ENCODE measurements around the gene HPN. TPM values are rescaled to one million over a fixed set of nuclear protein-coding genes. Genes with fewer than 3 reads are reported as not detected.
"Not testable (repeated sequence)": the region's sequence is repeated elsewhere in the genome, so short reads cannot be mapped to it uniquely, and the experiment has no call there.

The HPN gene
- total RNA-seq, 1 experiment from 2014 or later = 10.6 TPM

GRCh38 chr19:35049456-35049855, 7.9 kb downstream of the HPN start:
- H3K4me2 ChIP-seq (ENCODE audit: insufficient read depth, insufficient read length, low read length) = no peak overlapping the region
- H3K14ac ChIP-seq (ENCODE audit: insufficient read depth, low read length) = no peak overlapping the region
- H2AFZ ChIP-seq (ENCODE audit: low read length) = no peak overlapping the region
- H2BK5ac ChIP-seq (ENCODE audit: insufficient read length, low read length) = no peak overlapping the region
- no peak overlapping the region for H3K9ac ChIP-seq (ENCODE audit: extremely low read depth, insufficient read length, low read length)
- H2BK120ac ChIP-seq (ENCODE audit: low read depth, low read length, poor library complexity, severe bottlenecking) = no peak overlapping the region
- peaks cover 4 to 15% (median 10%) of the 10 kb centered on the region in 3 experiments; a peak in 4 of 7 replicates for H3K36me3 Mint-ChIP-seq (ENCODE audit: insufficient read depth in 1 of 3, low read depth in 3 of 3)
- H3K4me3 Mint-ChIP-seq = no peak overlapping the region
- H2BK20ac ChIP-seq (ENCODE audit: low read depth, low read length, poor library complexity, severe bottlenecking) = no peak overlapping the region
- H3K4me1 Mint-ChIP-seq = peaks cover 17 to 26% of the 10 kb centered on the region in 2 experiments
- H3K9me3 ChIP-seq (ENCODE audit: control insufficient read depth, low read depth, low read length) = no peaks in the 10 kb centered on the region
- no peak overlapping the region for H2BK15ac ChIP-seq (ENCODE audit: low read depth, low read length)
- no peak overlapping the region for H3K23ac ChIP-seq (ENCODE audit: insufficient read length, low read depth, low read length)
- no peak overlapping the region for H4K8ac ChIP-seq (replicated peaks; ENCODE audit: insufficient read length, low read depth, low read length)
- H3K4me1 ChIP-seq (ENCODE audit: insufficient read depth, low read length) = peaks cover 5% of the 10 kb centered on the region; the same call in 1 of the 2 replicates
- H4K5ac ChIP-seq (ENCODE audit: insufficient read length, low read depth, low read length) = no peak overlapping the region
- H4K91ac ChIP-seq (ENCODE audit: insufficient read length, low read depth, low read length) = no peak overlapping the region
- DNase-seq = no peak
- H3K27ac ChIP-seq (ENCODE audit: insufficient read length, low read depth, low read length) = no peak overlapping the region
- no peak overlapping the region for H2BK12ac ChIP-seq (ENCODE audit: insufficient read length, low read depth, low read length)
- no peaks in the 10 kb centered on the region for H3K9me3 Mint-ChIP-seq
- H3K56ac ChIP-seq (ENCODE audit: insufficient read length, low read depth, low read length) = no peak overlapping the region
- H3K27me3 ChIP-seq (ENCODE audit: insufficient read depth, low read length) = no peaks in the 10 kb centered on the region
- H3K18ac ChIP-seq (ENCODE audit: insufficient read length, low read depth, low read length) = no peak overlapping the region
- no peaks in the 10 kb centered on the region for H3K79me1 ChIP-seq (ENCODE audit: insufficient read depth, low read depth, low read length, poor library complexity, severe bottlenecking)
- no peak overlapping the region for H2AK5ac ChIP-seq (ENCODE audit: insufficient read length, low read length)
- no peaks in the 10 kb centered on the region for H3K23me2 ChIP-seq (ENCODE audit: insufficient read length, low read depth, low read length, poor library complexity, severe bottlenecking)
- no CpG with 5 or more reads among the region's 5 CpGs for WGBS (ENCODE audit: extremely low coverage, insufficient read length, low lambda C conversion rate)
- peaks cover 2% of the 10 kb centered on the region for H4K20me1 ChIP-seq (ENCODE audit: control insufficient read depth, insufficient read depth, insufficient read length)
- no peaks in the 10 kb centered on the region for H3K79me2 ChIP-seq (ENCODE audit: insufficient read depth, low read length)
- no peaks in the 10 kb centered on the region; the same call in 1 of the 2 replicates for H3K27me3 Mint-ChIP-seq (ENCODE audit: low read depth)
- TF ChIP-seq, protein P1, sequence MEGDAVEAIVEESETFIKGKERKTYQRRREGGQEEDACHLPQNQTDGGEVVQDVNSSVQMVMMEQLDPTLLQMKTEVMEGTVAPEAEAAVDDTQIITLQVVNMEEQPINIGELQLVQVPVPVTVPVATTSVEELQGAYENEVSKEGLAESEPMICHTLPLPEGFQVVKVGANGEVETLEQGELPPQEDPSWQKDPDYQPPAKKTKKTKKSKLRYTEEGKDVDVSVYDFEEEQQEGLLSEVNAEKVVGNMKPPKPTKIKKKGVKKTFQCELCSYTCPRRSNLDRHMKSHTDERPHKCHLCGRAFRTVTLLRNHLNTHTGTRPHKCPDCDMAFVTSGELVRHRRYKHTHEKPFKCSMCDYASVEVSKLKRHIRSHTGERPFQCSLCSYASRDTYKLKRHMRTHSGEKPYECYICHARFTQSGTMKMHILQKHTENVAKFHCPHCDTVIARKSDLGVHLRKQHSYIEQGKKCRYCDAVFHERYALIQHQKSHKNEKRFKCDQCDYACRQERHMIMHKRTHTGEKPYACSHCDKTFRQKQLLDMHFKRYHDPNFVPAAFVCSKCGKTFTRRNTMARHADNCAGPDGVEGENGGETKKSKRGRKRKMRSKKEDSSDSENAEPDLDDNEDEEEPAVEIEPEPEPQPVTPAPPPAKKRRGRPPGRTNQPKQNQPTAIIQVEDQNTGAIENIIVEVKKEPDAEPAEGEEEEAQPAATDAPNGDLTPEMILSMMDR (conservative IDR thresholded peaks at IDR 0.05) = no peak
- H3K27ac Mint-ChIP-seq = no peak overlapping the region
- no peak overlapping the region for H3K4ac ChIP-seq (ENCODE audit: low read depth, low read length)
- H3T11ph ChIP-seq (ENCODE audit: low read length) = no peak overlapping the region

- H2BK20ac ChIP-seq (ENCODE audit: low read depth, low read length, poor library complexity, severe bottlenecking); H3K23me2 ChIP-seq (ENCODE audit: insufficient read length, low read depth, low read length, poor library complexity, severe bottlenecking); H3K27me3 ChIP-seq (ENCODE audit: insufficient read depth, low read length); H3K4me1 ChIP-seq (ENCODE audit: insufficient read depth, low read length); H3K18ac ChIP-seq (ENCODE audit: insufficient read length, low read depth, low read length); H3K56ac ChIP-seq (ENCODE audit: insufficient read length, low read depth, low read length); H3K14ac ChIP-seq (ENCODE audit: insufficient read depth, low read length); H2AK5ac ChIP-seq (ENCODE audit: insufficient read length, low read length); H4K20me1 ChIP-seq (ENCODE audit: control insufficient read depth, insufficient read depth, insufficient read length); H3K27ac Mint-ChIP-seq; H3K9me3 Mint-ChIP-seq; H3K9me3 ChIP-seq (ENCODE audit: control insufficient read depth, low read depth, low read length); H4K91ac ChIP-seq (ENCODE audit: insufficient read length, low read depth, low read length); H3K9ac ChIP-seq (ENCODE audit: extremely low read depth, insufficient read length, low read length); H3K27me3 Mint-ChIP-seq (ENCODE audit: low read depth); DNase-seq; H2BK15ac ChIP-seq (ENCODE audit: low read depth, low read length); H2BK12ac ChIP-seq (ENCODE audit: insufficient read length, low read depth, low read length); H3K23ac ChIP-seq (ENCODE audit: insufficient read length, low read depth, low read length); H3K4me3 Mint-ChIP-seq; H3T11ph ChIP-seq (ENCODE audit: low read length); H3K4ac ChIP-seq (ENCODE audit: low read depth, low read length); H2BK120ac ChIP-seq (ENCODE audit: low read depth, low read length, poor library complexity, severe bottlenecking); H4K8ac ChIP-seq (replicated peaks; ENCODE audit: insufficient read length, low read depth, low read length); H3K27ac ChIP-seq (ENCODE audit: insufficient read length, low read depth, low read length); H3K4me2 ChIP-seq (ENCODE audit: insufficient read depth, insufficient read length, low read length); H2AFZ ChIP-seq (ENCODE audit: low read length); H3K79me1 ChIP-seq (ENCODE audit: insufficient read depth, low read depth, low read length, poor library complexity, severe bottlenecking); H4K5ac ChIP-seq (ENCODE audit: insufficient read length, low read depth, low read length); H3K79me2 ChIP-seq (ENCODE audit: insufficient read depth, low read length); H2BK5ac ChIP-seq (ENCODE audit: insufficient read length, low read length): not testable (repeated sequence)
- Mint-ChIP-seq H3K36me3 (ENCODE audit: insufficient read depth in 1 of 3, low read depth in 3 of 3) (peaks cover 4 to 15% (median 10%) of the 10 kb centered on the region in 3 experiments; a peak in 4 of 7 replicates), H3K4me1 (peaks cover 11 to 21% of the 10 kb centered on the region in 2 experiments)
- WGBS (ENCODE audit: extremely low coverage, insufficient read length, low lambda C conversion rate) = no CpG with 5 or more reads among the region's 2 CpGs
These were observed 9.1 kb downstream of the HPN start for GRCh38 chr19:35050662-35051061.

All from H9 (cell line).